Ascending aorta (tissue), 2 donors: ENCODE data around the gene CHKA. TPM values are rescaled to one million over a fixed set of nuclear protein-coding genes. Genes with fewer than 3 reads are reported as not detected.

Source experiments
- DNase-seq, 2 donors: peaks; one replicate each; pipeline ENCODE4 v3.0.0-alpha.2; 2019; ENCODE audit warnings: low spot score in 2 of 2
- H3K27ac ChIP-seq, 2 donors: fragments of 200-600 bp; sonication (generic); one replicate each; pipeline ENCODE4 v1.5.1; 2016 to 2017; ENCODE audit warnings: mild to moderate bottlenecking in 1 of 2
- H3K27me3 ChIP-seq: fragments of 200-600 bp; sonication (generic); one replicate; pipeline ENCODE4 v1.5.1; 2017
- H3K36me3 ChIP-seq, 2 donors: fragments of 200-600 bp; sonication (generic); one replicate each; pipeline ENCODE4 v1.5.1; 2016
- H3K4me1 ChIP-seq, 2 donors: fragments of 200-600 bp; sonication (generic); one replicate each; pipeline ENCODE4 v1.5.1; 2016 to 2017; ENCODE audit warnings: mild to moderate bottlenecking in 1 of 2
- H3K4me3 ChIP-seq, 2 donors: fragments of 200-600 bp; sonication (generic); one replicate each; pipeline ENCODE4 v1.5.1; 2016 to 2017; ENCODE audit warnings: mild to moderate bottlenecking in 1 of 2
- H3K9me3 ChIP-seq, 2 donors: fragments of 200-600 bp; sonication (generic); one replicate each; pipeline ENCODE4 v1.5.1; 2016
- CTCF ChIP-seq, 3 experiments: fragments of 200-600 bp in 2 of 3; fragments of 450-650 bp in 1 of 3; sonication (generic) in 2 of 3; IDR thresholded peaks; one replicate each; pipeline ENCODE4 v1.5.1; 2016 to 2019; ENCODE audit warnings: antibody characterized with exemption in 3 of 3, mild to moderate bottlenecking in 1 of 3, moderate library complexity in 1 of 3
- intact Hi-C: fragments of 100-400 bp; cut with DNase I; formaldehyde crosslinking; loops from one replicate; pipeline ENCODE4 v1.15.1; 2023
- total RNA-seq: library from RNA; depleted of rRNA; stranded (reverse); fragments of >200 nt; gene quantifications from one replicate; pipeline ENCODE4 v1.1.0, GENCODE V29; 2016

CHKA gene
- total RNA-seq, 1 donor from 2014 or later: 10.1 TPM

GRCh38 chr11:68007498-68008380 lies 113.4 kb downstream of the CHKA start:
- Histone ChIP-seq H3K27me3 (no peaks in the 10 kb centered on the region), H3K36me3 (no peaks in the 10 kb centered on the region), H3K4me1 (peaks cover 9 to 25% of the 10 kb centered on the region in 2 donors), H3K4me3 (no peak overlapping the region), H3K27ac (no peak overlapping the region), H3K9me3 (no peaks in the 10 kb centered on the region)
- intact Hi-C loops: loop anchor here (10.0 kb wide), 1 partner anchor 197 kb away; no protein-coding TSS in a partner anchor
- no peak for DNase-seq
- no peak for TF ChIP-seq CTCF (IDR thresholded peaks at IDR 0.05)

- Histone ChIP-seq H3K4me1 (peaks cover 9 to 23% of the 10 kb centered on the region in 2 donors), H3K27ac (no peak overlapping the region)
- intact Hi-C loops: loop anchor here (10.0 kb wide), 1 partner anchor 198 kb away; no protein-coding TSS in a partner anchor
Measured at GRCh38 chr11:68006606-68007166, 114.5 kb downstream of the CHKA start.

GRCh38 chr11:68004551-68005335 lies 116.4 kb downstream of the CHKA start:
- no peak for TF ChIP-seq CTCF (IDR thresholded peaks at IDR 0.05)
- H3K9me3 ChIP-seq: no peaks in the 10 kb centered on the region
- H3K27ac ChIP-seq: no peak overlapping the region
- H3K36me3 ChIP-seq: no peaks in the 10 kb centered on the region
- no peaks in the 10 kb centered on the region for H3K27me3 ChIP-seq
- DNase-seq: no peak
- intact Hi-C loops: loop anchor here (2.0 to 10.0 kb wide), 2 partner anchors 36 to 200 kb away; no protein-coding TSS in a partner anchor
- H3K4me1 ChIP-seq: peaks cover 1 to 7% of the 10 kb centered on the region in 2 donors
- H3K4me3 ChIP-seq: peak overlapping the region in 1 of 2 donors; percentile 88

More at GRCh38 chr11:68006606-68007166, 114.5 kb downstream of the CHKA start:
- H3K27me3 ChIP-seq: no peaks in the 10 kb centered on the region
- no peak for DNase-seq
- H3K4me3 ChIP-seq: no peak overlapping the region
- H3K36me3 ChIP-seq: no peaks in the 10 kb centered on the region
- no peak for TF ChIP-seq CTCF (IDR thresholded peaks at IDR 0.05)
- H3K9me3 ChIP-seq: no peaks in the 10 kb centered on the region

- DNase-seq: peak; percentile 63 to 94
- no peaks in the 10 kb centered on the region for H3K9me3 ChIP-seq
- peaks cover 0 to 2% of the 10 kb centered on the region in 2 donors for H3K4me1 ChIP-seq
- H3K27me3 ChIP-seq: no peaks in the 10 kb centered on the region
- peak within 1 kb of the TSS; percentile 83 to 88 for H3K4me3 ChIP-seq
- peak within 1 kb of the TSS; percentile 50 to 63 for H3K27ac ChIP-seq
- TF ChIP-seq CTCF (IDR thresholded peaks at IDR 0.05): no peak
- intact Hi-C loops: loop anchor here (2.0 to 10.0 kb wide), 2 partner anchors 37 to 201 kb away; no protein-coding TSS in a partner anchor
- H3K36me3 ChIP-seq: no peaks in the 10 kb centered on the region
Measured at GRCh38 chr11:68003846-68004550, 117.2 kb downstream of the CHKA start, which contains the start of gene UNC93B1. UNC93B1 (minus strand) TSS chr11:68004097; CDS start chr11:68004043, 54 bp downstream.
